Measurements from ENCODE around the gene LBHD2. TPM values are rescaled to one million over a fixed set of nuclear protein-coding genes. Genes with fewer than 3 reads are reported as not detected.

LBHD2 gene
- total RNA-seq, 4 donors from 2014 or later, result 1.4 to 2.1 TPM; not detected in 2

- TF ChIP-seq, protein P1, sequence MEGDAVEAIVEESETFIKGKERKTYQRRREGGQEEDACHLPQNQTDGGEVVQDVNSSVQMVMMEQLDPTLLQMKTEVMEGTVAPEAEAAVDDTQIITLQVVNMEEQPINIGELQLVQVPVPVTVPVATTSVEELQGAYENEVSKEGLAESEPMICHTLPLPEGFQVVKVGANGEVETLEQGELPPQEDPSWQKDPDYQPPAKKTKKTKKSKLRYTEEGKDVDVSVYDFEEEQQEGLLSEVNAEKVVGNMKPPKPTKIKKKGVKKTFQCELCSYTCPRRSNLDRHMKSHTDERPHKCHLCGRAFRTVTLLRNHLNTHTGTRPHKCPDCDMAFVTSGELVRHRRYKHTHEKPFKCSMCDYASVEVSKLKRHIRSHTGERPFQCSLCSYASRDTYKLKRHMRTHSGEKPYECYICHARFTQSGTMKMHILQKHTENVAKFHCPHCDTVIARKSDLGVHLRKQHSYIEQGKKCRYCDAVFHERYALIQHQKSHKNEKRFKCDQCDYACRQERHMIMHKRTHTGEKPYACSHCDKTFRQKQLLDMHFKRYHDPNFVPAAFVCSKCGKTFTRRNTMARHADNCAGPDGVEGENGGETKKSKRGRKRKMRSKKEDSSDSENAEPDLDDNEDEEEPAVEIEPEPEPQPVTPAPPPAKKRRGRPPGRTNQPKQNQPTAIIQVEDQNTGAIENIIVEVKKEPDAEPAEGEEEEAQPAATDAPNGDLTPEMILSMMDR (IDR thresholded peaks at IDR 0.05; ENCODE audit: low read depth), result no peak
Measured at GRCh38 chr14:103064436-103064835, 19.6 kb upstream of the LBHD2 start.

DNA sequence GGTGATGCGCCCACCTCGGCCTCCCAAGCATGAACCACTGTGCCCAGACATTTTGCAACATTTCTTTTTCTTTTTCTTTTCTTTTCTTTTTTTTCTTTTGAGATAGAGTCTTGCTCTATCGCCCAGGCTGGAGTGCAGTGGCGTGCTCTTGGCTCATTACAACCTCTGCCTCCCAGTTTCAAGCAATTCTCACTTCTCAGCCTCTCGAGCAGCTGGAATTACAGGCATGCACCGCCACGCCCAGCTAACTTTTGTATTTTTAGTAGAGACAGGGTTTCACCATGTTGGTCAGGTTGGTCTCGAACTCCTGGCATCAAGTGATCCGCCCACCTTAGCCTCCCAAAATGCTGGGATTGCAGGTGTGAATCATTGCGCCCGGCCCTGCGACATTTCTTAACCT lies 19.0 kb upstream of the LBHD2 start:
- TF ChIP-seq, protein P1 (IDR thresholded peaks at IDR 0.05; ENCODE audit: low read depth), result no peak

- TF ChIP-seq, protein P1 (IDR thresholded peaks at IDR 0.05; ENCODE audit: low read depth), result no peak
Measured at GRCh38 chr14:103065861-103066260, 18.1 kb upstream of the LBHD2 start.

DNA sequence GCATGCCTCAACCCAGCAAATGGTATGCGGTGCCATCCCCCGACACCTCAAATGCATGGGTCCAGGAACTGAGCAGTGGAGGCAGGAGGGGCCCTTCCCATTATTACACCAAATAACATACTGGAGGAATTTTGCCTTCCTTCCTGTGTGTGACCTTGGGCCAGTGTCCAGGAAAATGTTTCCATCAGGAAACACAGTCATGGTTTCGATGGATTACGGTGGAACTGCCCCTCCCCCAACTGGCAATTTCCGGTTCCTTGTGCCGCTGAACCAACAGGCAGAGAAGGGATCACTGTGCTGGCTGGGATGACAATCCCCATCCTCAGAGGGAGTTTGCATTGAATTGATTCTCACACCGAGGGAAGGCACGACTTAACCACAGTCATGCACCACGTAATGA lies 17.6 kb upstream of the LBHD2 start:
- TF ChIP-seq, protein P1 (IDR thresholded peaks at IDR 0.05; ENCODE audit: low read depth), result no peak

GRCh38 chr14:103067231-103067954 lies 16.6 kb upstream of the LBHD2 start:
- TF ChIP-seq, protein P1 (IDR thresholded peaks at IDR 0.05; ENCODE audit: low read depth), result no peak

GRCh38 chr14:103068351-103069073 lies 15.5 kb upstream of the LBHD2 start:
- TF ChIP-seq, protein P1 (IDR thresholded peaks at IDR 0.05; ENCODE audit: low read depth), result no peak

GRCh38 chr14:103070263-103070885 lies 13.6 kb upstream of the LBHD2 start:
- TF ChIP-seq, protein P1 (IDR thresholded peaks at IDR 0.05; ENCODE audit: low read depth), result no peak
